NCI-H2081 (cell line): ENCODE results near the gene MMEL1.
A peak's percentile ranks its signal among the peaks of the same experiment; 100 is the strongest.

ENCODE experiments used
- DNase-seq, 2 experiments: peaks; one replicate each; lab custom pipeline; 2025; lab: John Stamatoyannopoulos, UW

The MMEL1 gene

DNA sequence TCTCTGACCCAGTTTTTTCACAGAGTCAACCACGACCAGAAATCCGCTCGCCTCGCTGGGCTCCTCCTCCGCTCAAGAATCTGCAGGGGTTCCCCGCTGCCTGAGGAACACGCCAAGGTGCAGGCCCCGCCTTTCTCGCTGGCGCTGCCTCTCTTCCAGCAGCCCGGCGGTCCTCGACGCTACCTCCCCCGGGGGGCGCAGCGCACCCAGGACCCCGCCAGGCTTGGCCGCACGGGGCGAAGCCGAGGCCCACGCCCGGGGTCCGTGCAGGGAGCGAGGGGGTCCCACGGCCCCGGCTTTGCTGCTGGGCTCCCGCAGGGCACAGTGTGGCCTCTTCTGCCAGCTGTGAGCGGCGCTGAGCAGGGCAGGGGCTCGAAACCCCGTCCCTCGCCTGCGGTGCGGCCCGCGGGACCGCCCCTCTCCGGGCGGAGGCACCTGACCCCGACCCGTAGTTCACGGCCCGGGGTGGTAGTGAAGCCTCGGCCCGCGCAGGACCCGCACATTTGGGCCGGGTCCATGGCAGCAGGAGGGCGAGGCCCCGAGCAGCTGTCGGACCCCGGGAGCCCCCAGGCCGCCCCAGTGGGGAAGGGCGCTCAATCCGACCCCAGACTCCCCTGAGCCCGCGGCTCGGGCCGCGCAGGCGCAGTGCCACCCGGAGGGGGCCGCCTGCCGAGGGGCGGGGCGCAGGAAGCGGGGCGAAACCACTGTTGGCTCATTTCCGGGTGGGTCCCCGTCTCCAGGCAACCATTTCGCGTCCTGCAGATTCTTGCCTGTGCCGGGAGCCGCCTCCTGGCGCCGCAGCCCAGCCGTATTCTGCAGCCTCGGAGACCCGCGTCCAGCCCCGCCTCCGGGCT lies 10.0 kb upstream of the MMEL1 start:
- DNase-seq = peak; percentile 88

DNA sequence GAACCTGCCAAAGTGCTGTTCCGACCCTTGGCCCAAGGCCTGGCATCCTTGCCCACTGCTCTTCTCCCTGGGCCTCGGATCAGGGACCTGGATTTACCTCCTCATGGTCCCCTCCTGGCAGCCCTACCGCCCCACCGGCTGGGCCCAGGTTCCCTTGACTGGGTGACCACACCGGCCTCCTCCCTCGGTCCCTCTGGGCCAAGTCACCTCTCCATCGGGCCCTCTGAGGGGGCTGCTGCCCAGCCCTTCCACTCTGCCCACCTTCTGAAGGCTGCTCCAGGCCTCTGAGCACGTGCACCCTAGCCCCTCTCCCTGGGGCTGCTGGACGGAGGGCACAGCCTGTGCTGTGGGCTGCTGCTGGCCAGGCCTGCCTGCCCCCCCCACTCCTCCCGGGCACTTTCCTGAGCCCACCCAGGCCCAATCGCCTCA lies 9.3 kb upstream of the MMEL1 start:
- DNase-seq = no peak

DNA sequence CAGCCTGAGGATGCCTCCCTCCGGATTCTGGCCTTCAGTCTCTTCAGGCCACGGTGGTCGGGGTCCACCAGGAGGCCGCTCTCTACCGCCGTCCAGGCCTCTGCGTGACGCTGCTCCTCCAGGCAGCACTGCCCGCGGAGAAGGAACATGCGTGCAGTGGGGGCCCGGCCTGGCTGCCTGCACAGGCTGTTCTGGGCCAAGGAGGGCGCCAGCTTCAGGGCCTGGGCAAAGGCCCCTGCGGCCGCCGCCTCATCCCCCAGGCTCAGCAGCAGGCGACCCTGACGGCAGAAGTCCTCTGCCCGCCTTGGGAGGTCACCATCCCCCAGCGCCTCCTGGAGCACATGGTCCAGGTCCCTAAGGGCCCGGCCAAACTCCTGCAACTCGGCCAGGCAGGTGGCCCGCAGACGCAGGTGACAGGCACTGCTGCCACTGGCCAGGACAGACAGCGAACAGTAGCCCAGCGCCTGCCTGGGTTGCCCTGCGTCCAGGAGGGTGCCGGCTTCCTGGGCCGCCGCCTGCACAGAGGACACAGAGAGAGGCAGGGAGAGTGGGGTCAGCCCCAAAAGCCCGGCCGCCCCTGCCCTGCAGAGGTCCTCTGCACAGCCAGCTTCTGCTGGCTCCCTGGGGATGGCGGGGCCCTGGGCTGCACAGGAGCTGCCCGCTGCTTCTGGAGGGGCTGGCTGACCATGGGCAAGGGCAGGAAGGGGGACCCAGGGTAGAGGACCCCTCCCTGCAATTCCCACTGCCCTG lies 8.7 kb upstream of the MMEL1 start:
- no peak for DNase-seq

DNA sequence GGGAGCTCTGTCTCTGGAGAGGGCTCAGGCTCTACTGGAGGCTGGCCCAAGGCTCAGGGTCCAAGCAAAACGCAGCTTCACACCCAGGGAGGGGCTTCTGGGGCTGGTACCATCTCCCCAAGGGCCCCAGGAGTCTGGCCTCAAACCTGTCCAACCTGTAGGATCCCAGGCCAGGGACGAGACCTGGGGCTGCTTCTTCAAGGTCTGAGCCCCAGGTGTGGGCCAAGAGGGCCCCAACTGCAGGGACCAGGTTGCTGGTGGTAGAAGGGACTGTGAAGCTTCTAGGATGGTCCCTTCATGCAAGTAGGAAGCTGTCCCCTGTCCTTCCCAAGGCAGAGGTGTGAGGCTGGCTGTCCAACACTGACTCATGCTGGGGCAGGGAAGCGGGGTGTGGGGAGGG lies 7.8 kb upstream of the MMEL1 start:
- DNase-seq = no peak

DNA sequence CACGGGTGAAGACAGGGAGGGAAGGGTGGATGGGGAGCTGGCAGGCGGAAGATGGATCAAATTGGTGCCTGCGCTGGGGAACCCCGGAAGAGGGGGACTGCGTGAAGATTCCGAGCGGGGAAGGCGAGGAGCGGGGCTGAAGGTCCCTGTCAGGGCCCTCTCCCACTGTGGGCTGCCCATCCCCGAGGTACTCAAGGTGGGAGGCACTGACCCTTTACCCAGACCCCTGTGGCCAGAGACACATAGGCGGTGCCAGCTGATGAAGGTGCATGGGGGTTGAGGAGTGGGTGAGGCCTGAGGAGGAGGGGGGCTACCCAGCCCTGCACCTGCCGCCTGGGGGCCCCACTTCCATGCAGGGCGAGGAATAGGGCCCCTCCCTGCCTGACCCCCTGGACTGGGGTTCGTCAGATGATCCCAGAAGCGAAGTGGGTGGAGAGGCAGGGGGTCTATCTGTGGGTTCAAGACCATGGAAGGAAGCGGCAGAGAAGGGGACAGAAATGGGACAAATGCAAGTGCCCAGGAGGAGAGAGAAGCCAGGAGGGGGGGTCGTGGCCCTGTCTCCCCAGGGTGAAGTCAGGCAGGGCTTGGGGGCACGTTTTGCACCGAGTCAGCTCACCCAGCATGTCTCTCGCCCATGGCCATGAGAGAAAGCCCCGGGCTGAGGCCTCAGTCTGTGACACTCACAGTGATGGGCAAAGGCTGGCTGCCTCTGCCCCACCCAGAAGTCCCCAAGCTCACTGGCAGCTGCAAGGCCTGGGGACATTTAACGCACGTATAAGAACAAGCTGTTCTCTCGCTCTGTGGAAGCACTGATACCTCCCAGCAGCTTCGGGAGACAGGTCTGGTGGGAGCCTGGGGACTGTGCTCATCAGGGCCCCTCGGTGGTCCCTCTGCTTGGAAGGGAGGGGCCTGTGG lies 7.0 kb upstream of the MMEL1 start:
- no peak for DNase-seq

DNA sequence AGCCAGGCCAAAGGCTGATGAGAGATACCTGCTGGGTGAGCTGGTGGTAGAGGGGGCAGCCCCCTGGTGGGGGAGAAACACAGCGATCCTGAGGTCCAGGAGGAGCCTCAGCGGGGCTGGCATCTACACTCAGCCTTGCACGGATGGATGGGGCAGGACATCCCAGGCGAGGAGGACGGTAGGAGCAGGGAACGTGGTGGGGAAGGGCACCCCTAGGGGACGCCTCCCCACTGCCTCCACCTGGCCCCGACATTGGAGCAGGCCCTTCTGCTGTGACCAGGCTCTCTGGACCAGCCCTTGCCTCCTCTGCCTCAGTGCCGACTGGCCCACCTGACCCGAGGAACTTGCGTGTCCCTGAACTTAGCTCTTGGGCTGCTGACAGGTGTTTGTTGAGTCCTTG lies 6.4 kb upstream of the MMEL1 start:
- DNase-seq = no peak

DNA sequence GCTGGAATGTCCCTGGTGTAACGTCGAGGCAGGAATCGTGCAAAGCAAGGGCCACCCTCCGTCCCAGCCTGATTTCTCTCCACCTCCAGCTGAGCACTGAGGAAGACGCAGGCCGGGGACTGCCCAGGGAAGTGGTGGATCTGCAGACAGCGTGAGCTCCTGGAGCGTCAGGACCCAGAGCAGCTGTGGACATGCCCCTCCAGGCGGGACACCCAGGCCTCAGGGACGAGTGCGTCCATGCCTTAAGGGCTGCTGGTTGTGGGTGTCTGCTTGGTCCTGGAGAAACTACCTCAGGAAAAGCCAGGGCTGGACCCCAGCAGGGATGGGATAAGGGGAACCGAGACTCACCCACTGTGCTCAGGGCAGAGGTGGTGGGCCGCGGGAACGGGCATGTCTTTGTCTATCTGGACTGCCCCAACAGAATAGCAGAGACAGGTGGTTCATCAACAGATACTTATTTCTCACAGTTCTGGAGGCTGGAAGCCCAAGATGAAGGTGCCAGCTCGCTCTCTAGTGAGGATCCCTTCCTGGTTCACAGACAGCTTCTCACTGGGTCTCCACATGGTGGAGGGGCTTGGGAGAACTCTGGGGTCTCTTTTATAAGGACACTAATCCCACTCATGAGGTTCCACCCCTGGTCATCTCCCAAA lies 5.8 kb upstream of the MMEL1 start:
- DNase-seq = no peak

DNA sequence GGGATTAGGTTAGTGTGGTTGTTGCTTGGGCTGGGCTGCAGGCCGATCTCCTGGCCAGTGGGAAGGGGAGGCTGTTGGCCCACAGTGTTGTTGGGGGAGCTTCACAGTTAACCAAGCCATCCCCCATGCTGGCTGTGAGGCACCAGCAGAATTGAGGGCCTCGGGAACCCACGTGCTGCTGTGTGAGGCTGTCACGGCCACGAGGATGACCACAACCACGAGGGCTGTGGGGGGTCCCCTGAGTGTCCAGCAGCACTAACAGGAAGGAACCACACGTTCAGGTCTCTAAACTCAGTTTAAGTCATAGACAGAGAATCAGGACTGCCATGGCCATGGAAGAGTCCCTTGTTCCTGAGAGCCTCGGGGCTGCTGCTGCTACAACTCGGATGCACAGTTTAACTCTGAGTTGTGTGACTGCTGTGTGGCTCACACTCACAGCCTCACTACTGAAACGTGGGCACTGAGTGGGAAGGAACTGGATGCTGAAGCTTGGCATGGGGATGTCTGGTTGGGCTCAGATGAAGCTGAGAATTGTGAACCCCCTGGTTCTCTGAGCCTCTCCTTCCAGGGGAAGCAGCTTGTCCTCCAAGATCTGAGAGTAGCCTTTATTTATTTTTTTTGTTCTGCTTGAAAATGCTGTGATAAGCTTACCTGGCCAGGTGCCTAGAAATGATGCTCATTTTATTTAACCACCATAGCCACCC lies 4.8 kb upstream of the MMEL1 start:
- no peak for DNase-seq

DNA sequence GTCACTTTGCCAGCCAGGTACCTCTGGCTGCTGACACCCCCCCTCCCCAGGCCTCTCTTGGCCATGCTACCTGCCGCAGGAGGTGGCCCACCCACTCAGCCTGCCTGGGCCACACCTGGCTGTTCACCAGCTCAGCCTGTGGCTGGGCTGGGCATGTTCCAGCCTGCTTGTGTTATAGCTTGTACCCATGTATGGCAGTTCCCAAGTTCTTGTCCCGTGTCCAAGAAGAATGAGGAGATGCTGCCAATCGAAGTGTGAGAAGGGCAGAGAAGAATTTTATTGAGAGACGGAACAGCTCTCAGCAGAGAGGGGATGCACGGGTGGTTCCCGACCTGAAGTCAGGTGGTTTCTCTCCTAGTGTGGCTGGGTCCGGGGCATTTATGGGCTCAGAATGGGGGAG lies 3.9 kb upstream of the MMEL1 start:
- DNase-seq = no peak

DNA sequence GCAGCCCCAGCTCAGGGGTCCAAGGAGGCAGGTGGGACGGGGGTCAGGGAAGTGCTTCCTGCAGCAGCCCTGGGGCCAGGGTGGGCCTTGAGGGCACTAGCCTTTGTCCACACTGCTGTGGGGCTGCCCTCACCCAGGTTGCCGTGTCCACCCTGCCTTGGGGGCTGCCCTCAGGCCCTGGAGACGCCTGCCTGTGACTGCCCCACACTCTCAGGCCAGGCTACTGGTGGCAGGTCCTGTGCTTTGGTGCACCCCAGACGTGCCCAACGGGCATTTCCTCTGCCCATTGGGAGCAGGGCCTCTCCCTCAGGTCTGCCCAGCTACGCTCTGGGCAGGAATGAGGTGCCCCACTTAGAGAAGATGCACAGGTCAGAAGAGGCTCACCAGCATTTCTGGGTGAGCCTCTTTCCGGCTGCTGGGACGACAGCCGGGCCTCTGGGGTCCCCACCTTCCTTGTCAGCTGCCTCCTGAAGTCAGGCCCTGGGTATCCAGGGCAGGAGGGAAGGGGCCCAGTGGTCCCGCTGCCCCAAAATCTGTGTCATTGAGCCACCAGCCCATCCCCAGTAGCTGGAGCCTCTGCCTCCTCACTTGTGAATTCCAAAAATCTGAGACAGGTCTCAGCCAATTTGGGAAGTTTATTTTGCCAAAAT lies 2.7 kb upstream of the MMEL1 start:
- DNase-seq = no peak

DNA sequence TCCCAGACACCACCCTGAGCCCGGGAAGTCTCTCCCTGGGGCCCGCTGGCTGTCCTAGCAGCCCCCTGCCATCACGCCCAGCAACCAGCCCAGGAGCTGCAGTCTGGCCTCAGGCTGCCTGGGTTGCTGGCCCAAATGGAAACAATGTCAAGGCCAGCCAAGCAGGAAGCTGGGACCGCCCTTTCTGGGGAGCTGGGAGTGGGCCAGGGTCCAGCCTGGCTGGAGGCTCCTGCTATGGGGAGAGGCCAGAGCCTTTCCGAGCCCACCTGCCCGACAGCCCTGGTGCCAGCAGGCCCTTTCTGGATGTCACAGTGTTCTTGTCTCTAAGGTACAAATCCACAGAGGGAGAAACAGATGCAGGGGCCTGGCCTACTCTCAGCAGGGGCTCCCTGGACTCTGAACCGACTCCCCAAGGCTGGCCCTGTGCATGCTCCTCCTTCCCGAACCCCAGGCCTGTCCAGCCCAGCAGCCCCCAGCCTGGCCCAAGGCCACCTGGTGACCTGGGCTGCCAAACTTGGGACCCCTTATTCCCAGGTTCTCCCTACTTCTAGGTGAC lies 1.2 kb upstream of the MMEL1 start:
- no peak for DNase-seq

DNA sequence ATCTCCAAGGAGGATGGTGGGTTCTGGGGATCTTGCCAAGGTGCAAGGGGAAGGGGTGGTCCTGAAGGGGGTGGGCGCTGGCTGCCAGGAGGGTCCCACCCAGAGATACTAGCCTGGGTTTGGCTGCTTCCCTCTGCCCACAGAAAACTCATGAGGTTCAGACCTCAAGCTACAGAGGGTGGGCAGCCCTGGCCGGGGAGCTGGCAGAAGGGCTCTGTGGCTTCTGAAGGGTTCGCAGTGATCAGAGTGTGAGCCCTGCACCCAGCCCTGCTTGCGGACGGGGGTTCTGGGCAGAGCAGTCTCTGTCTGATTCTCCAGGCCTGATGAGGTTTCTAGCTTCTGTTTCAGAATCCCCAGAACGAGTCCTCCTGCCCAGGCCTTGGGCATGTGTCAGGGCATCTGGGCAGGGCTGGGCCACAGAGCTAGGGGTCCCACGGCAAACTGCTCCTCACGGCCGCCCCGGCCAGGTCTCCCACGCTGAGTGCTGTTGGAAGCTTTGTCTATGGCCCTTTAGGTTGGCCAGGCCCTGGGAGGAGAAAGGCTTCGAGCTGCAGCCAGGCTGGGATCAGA lies 635 bp upstream of the MMEL1 start:
- DNase-seq = no peak

DNA sequence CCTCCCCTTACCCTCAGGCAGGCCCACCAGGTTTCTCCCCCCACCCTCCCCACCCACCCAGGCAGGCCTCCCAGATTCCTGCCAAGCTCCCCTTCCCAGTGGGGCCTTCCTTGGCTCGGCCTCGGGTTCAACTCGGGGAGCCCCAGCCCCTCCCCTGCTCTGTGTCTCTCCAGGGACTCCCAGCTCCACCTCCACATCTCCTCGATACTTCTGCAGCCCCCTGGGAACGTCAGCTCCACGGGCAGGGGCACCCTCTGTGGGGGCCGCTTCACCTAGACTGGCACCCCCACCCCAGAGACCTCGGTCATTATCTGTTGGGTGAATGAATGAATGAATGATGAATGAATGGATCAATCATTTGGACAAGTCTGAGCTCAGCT lies 775 bp downstream of the MMEL1 start:
- DNase-seq = no peak

DNA sequence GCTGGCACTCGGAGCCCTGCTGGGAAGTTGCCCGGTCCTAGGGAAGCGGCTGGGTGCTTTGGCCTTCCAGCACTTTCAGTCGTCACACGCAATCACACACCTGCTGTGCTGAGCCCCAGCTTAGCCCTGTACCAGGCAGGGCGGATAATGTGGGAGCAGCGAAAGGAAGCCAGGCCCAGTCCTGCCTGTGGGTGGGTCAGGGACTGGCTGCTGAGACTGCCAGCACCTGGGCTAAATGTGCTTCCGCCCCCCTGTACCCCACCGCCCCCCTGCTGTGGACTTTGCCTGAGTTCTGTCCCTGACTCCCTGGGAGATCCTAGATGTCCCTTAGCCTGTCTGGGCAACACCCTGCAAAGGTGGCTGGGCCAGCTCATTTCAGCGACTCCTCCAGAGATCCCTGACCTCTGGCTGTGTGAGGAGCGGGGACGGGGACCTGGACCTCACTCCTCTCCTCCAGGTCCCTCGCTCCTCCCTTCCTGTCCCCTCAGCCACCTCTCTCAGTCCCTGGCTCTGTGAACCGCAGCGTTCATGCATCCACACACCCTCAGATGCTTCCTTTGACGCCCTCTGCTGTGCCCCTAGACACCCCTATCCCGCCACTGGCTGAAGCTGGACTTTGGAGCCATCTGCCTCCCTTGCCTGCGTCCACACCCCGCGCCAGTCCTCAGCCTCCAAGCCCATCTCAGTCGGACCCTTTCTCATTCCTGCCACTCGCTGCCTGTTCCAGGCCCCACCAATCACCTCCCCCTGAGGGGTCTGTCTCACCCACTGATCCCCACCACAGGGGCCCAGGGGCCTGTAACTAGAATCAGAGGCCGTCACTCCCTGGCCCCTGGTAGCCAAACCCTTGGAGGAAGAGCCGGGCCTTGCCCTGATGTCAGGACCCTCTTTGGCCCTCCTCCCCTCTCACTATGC lies 1.4 kb downstream of the MMEL1 start:
- no peak for DNase-seq

DNA sequence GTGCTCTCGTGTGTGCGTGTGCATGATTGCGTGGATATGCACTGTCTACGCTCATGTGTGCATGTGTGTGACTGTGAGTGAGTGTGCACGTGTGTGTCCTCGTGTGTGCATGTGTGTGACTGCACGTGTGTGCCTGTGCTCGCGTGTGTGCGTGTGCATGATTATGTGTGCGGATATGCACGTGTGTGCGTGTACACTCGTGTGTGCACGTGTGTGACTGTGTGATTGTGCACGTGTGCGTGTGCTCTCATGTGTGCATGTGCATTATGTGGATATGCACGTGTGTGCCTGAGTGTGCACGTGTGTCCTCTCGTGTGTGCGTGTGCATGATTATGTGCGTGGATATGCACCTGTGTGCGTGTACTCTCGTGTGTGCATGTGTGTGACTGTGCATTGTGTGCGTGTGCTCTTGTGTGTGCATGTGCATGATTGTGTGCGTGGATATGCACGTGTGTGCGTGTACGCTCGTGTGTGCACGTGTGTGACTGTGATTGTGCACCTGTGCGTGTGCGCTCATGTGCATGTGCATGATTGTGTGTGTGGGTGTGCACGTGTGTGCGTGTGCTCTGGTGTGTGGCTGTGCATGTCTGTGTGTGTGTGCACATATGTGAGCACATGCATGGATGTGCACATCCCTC lies 2.2 kb downstream of the MMEL1 start:
- no peak for DNase-seq

DNA sequence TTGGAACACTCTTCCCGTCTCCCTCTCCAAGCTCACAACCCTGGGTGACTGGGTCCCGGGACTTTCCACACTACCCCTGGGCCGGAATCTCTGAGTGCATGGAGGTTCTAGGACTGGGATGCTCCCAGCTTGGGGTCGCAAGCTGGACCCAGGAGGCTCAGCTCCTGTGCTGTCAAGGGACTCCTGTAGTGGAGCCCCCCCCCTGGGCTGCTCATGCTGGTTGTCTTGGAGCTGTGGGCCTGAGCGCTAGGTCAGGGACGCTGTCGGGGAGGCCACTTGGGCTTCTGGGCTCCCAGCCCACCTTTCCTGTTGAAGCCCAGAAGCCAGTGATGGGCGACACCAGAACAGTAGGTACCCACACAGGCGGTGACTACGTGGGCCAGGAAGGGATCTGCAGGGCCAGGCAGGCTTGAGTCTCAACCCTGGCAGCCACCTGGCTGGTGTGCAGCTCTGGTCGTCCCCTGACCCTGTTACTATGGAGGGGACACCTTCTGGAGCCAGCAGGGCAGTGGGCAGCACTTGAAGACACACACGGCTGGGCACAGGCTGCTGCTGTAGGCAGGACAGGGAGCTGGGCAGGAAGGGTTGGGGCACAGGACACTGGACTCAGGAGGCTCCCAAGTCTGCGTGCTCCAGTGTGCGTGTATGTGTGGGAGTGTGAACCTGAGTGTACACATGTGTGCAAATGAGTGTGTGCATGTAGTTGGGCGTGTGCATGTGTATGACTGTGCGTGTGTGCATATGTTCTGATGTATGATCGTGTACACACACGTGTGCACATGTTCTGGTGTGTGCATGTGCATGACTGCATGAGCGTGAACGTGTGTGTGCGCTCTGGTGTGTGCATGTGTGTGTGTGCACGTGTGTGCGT lies 3.0 kb downstream of the MMEL1 start:
- no peak for DNase-seq

DNA sequence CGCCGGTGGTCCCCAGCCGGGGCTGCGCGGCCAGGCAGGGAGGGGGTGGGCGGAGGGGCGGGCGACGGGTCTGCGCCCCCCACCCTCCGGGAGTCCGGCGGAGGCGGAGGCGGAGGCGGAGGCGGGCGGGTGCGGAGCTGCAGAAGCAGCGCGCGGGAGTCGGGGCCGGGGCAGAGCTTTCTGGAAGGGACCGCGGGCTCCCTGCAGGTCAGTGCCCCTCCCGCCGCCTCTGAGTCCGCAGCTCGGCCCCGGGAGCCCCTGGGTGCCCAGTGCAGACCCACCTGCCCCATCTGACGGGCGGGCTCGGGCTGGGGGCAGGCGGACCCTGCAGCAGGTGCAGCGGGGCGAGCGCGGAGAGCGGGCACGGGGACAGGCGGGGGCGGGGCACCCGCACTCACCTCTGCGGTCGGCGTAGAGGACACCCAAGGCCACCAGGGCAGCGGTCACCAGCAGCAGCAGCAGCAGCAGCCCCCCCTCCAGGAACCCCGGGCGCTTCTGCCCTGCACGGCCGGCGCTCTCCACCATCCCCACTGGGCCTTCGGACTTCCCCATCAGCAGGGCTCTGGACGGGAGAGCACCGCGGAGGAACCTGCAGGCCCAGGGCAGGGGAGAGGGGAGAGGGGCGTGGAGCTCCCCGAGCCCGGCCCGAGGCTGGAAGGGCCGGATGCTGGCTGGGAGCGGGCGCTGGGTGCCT lies 3.7 kb downstream of the MMEL1 start:
- DNase-seq = no peak
